IPS-NIHi7 (cell line): Measurements from ENCODE around the gene MRPL9.

Experiments
- DNase-seq: peaks from one replicate; pipeline ENCODE4 v3.0.0; 2012; ENCODE audit warnings: mixed read lengths; ENCODE audit errors: extremely low spot score

MRPL9 gene

DNA sequence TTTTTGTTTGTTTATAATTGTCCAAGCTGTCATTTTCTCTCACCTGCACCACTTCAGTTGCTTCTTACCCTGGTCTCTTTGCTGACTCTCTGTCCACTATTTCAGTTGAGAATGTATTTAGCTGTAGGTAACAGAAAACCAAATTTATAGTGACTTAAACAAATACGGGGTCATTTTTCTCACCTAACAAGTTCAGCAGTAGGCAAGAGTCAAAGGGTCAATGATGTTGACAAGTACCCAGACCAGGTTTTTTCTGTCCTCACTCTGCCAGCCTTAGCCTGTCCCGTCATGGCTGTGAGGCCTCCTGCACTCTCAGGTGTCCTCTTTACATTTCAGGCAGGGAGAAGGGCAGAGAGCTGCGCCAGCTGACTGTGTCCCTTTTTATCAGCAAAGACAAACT is 30.2 kb downstream of the MRPL9 start:
- no peak for DNase-seq

DNA sequence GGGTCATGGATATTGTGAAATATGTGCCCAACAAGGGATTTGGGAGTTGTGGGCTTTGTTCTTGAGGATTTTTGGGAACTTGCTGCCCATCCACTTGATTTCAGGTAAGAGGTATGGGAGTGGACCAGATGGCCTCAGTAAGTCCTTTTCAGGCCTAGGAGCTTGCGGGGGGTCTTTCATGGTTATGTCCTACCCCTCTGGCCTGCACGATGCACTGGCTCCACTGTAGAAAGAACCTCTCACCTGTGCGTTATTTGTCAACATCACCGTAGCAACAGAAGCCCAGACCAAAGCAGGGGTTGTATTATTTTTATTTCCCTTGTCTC is 33.4 kb downstream of the MRPL9 start:
- no peak for DNase-seq

DNA sequence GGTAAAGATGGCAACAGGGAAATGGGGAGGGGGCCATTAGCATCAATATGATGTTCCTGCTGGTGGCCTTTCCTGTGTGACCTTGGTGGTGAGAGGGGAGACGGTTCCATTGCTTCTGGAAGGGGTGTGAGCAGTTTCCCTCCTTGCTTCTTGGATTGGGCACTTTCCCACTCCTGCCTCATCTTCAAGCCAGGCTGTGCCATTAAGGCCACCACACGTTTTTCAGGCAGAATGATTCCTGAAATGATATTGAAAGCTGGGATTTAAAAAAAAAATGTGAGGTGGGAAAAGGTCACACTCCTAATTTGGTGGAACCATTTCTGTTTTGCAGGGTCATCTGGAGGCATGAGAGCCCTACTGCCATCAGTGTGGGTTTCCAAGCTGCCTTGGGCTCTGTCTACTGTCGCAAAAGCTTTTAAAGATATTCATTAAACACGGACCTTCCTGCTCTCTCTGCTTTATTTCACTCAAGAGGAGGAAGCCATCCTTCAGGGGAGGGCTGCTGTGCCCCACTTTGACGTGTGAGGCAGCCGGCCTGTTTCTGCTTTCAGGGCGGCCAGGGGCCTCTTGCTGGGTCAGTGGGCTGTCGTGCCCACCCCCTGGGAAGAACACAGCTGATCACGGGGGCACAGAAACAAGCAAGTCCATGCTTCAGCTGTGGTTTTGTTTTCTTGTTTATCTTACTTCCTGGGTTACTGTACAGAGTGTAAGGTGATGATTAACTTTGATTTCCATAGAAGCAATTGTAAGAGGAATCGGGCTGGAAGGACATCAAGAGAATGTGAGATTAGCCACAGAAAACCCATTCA is 33.9 kb downstream of the MRPL9 start:
- no peak for DNase-seq

DNA sequence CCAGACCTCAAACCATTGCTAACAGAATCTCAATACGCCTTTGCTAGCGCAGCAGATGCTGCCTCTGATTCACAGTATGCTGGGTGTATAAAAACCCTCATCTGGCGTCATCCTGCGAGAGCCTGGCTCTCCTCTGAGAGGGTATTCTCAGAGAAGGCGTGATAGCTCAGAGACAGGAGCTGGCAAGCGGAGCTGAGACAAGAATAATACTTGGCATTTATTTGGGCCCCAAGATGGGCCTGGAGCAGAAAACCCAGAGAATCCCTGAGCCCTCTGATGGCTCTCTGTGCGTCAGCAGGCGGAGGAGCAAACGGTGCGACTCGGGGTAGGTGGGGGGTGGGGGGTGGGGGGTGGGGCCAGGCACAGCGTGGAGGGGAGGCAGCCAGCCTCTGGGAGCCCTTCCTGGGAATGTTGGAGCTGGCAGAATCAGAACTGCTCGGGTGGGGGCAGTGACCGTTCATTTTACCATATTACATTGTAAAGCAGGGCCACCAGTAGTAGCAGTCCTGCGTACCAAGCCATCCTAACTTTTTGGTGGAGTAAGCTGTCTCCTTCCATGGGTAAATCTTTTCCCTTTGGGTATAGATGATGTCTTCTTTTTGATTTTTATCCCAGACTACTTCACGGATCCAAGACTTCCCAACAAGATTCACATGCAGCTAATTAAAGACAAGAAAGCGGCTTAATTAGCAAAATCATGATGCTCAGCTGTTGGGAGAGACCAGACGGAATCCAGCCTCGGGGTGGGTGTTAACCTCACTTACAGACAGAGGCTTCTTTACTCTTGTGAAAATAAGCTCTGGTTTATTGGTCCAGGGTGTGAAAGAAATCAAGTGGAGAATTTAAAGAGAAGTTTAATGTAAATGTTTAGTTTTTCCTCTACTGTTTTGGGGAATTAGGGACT is 34.9 kb downstream of the MRPL9 start:
- DNase-seq, result peak; percentile 47

DNA sequence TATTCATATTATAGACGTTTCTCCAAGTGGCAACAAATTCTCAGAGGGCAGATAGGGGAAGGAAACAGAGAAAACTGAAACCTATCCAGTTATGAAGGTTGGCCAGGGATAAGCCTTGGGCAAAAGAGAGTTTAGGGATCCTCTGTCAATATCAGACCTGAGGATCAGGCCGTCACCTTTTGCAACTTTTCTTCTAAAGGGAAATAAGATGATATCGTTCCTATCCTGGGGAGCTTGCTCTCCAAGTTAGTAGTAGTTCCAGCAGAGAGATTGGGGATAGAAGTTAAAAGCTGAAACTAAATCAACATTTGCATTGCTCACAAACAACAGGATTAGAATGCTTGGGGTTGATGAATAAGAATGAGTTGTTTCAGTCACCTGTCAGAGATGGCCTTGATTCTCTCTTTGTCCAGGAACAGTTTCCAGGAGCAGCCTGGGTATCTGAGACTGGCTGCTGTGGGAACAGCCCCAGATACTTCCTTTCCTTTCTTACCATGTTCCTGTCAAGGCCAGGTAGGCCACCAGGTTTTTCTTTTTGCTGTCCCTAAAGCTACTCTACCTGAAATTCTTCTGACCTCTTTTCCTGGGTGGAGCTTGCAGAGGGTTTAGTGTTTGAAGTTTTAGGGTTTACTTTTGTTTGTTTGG is 39.4 kb downstream of the MRPL9 start:
- no peak for DNase-seq

DNA sequence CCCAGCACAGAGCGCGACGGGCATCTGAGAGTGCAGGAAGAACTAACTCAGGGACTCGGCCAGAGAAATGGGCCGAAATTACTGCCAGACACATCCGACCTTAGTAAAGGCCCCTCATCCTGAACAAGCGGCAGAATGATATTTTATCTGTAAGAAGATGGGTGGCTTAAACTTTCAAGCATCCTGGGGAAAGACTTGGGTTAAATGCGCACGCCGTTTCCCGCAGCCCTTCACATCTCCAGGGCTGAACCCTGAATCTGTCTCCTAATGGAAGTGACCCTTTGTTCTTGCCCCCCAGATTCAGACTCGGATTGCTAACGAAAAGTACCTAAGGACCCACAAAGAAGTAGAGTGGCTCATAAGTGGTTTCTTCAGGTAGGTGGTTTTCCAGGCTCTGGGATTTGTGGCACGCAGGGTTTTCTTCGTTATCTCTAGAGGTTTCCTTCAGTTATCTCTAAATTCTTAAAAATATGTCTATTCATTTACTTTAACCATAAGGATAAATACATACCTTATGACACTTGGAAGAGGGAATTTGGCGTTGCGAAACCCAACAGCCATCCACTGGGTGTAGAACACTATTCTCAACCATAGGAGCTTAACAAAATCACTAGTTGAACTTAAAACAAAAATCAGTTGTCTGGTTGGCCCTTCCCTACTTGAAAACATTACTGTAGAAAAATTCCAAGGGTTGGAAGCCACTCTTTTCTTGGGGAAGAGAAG is 41.3 kb downstream of the MRPL9 start:
- no peak for DNase-seq

DNA sequence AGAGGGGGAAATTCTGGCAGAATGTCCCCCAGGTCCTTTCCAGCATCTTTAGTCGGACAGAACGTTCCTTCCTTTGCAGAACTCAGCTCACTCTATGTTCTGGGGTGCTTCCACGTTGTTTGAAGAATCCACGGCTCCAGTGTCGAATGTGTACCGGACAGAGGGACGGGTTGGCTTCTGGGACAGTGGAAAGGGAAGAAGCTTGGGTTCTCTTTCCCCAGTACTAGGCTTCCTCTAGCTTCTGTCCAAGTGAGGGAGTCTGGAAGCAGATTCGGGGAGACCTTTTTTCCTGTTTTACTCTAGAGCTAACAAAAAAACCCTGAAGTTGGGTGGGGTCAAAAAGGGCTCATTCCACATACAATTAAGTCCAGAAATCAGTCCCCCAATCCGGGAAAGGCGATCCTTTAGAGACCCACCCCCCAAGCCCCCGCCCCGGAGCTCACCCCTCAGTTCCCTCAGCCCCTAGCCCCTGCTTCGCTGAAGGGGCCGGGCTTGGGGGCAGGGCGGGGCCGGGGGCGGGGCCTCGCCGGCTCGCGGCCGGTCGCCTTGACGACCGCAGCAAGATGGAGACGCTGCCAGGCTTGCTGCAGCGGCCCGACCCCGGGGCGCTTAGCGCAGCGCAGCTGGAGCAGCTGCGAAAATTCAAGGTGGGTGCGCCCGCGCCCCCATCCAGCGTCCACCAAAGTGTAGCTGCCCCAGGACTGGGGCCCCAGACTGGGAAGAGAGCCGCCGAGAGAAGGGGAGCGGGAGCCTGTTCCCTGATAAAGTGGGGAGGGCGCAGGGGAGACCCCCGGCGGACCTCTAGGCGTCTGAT is 42.1 kb downstream of the MRPL9 start, which contains the start of gene RIIAD1:
Gene RIIAD1, plus strand, starts transcription at position 549 of the 814 bp plus-strand sequence. Its CDS starts 15 bp downstream, at position 564.
- peak; percentile 93 for DNase-seq

DNA sequence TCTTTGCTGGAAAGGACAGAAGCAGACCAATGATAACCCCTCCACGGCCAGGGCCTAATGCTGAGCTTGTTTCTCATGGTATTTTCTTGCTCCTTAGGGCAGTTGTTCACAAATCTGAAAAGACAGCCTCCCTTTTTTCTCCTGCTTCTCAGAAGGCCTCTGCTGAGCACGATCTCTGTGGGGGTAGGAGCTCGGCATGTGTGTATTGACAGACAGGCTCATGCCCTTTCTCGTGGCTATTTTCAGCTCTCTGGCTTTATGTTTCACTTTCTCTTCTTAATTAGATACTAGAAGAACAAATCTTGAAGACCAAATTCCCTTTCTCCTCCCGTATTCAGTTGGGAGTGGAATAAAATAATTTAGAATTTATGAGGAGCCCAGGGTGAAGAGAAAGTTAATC is 42.7 kb downstream of the MRPL9 start:
- DNase-seq, result no peak

DNA sequence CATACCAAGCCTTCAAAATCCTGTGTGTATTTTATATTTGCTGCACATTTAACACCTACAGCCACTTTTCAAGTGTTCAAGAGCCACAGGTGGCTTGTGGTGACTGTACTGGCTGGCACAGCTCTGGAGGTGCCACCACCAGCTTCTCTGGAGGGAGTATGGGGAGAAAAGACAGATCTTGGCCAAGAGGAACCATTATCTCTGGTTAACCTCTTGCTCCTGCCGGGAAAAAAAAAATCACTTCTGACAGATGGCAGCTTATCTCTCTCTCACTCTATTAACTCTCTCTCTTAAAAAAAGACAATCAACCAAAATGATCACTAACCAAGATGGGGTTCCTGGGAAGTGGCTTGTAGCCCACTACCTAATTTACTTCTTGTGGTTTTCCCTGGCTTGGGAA is 43.2 kb downstream of the MRPL9 start:
- DNase-seq, result no peak

DNA sequence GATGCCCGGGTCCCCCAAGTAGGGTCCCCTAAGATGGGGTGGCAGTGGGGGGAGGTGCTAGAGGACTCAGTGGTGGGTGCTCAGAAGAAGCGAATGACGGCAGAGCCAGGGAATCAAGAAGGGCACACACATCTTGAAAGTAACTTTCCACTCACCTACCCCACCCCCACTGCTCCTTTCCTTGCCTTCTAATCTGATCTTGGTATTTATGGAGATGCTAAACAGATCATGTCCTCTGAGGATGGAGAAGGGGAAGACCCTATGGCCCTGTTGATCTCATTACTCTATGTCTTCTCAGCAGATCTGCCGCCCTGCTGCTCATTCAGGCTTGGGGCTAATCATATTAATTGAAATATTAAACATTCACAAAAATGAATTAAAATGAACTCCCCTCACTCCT is 44.6 kb downstream of the MRPL9 start:
- no peak for DNase-seq

DNA sequence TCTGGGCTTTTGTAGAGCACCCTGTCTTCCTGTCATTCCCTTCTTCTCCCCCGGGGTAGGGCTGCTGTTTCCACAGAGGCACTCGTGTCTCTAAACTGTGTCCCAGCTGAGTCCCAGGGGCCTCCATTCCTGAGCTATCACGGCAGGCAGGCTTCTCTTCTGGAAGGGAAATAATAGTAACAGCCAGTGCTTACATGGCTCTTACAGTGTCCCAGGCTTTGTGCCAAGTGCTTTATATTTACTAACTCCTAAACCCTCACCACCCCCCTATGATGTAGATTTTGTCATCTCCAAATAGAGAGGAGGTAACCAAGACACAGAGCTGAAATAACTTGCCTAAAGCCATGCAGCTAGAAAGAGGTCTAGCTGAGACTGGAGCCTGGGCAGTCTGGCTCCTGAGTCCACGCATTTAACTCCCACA is 45.3 kb downstream of the MRPL9 start:
- DNase-seq, result no peak

DNA sequence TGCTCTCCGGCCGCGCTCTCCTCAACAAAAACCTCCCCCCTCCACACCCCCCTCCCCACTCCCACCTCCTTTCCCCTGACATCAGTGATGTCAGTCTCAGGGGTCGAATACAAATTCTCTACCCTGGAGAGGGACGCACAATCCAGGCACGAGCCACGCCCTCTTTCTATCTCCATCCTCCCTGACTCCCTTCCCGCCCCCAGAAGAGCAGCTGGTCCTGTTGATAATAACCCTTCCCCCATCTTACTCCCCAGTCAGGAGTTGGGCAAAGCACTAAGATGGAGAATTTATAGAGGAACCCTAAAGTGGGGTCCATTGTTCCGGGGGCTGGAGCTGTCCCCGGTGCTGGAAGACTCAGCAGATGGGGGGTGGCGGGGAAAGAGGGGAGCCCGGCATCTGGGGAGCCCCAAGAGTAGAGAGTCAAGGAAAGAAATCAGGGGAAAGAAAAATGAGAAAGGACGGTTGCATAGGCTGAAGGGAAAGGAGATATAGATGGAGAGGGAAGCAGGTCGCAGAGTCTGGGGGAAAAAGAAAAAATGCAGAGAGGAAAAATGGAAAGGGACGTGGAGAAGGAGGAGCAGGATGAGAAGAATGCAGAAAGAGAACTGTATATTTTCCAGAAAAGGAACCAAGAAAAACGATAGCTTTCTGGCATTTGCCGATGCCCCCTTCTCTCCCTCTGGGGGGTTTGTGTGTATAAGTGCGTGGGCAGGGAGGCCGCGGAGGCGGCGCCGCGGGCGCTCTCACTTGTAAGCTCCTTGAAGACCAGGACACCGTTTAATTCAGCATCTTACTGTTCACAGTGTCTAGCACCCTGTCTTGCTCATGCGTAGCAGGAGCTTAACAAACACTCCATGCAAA is 46.3 kb downstream of the MRPL9 start, which contains the start of gene CELF3:
Gene CELF3, minus strand, starts transcription at position 33 of the 861 bp plus-strand sequence. CDS start 783 bp downstream, outside the sequence.
- DNase-seq, result peak; percentile 74

DNA sequence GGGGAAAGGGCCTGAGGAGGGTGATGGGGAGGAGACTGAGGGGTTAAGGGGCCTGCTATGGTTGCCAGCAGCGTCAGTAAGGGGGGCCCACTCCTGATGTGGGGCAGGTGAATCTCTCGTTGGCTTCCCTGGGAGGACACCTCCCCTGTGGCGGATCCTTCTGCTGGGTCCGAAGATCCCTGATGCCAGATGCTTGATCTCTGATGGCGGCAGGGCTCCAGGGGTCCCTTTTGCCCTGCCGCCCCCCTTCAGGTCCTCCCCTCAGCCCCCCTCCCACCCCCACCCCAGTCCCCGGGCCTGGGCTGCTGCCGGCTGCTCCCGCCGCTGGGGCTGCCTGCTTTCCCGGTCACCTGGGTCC is 46.9 kb downstream of the MRPL9 start:
- no peak for DNase-seq

DNA sequence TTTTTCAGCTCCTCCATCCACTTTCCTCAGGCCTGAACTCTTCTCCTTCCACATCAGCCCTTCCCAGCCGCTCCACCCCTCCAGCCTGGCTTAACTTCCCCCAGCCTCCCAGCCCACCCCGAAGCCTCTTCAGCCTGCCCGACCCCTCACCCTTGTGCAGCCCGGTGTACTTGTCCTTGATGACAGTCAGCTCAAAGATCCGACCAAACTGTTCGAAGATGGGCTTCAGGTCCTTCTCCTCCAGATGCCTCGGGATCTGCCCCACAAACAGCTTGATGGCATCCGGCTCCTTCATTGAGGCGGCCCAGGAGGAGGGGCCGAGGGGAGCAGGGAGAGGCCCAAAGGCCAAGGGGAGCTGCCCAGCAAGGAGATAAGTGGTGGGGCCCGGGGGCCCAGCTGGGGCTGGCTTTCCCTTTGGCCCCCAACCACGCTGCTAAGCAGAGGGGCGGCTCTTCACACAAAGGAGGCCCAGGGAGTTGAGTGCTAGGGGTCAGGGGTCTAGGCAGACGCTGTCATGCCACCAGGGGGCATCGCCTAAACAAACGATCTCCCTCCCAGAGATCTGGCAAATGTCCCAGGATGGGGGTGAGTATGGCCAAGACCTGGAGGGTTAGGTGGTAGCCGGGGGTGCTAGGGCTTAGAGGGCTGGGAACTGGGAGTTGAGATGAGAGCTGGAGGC is 47.4 kb downstream of the MRPL9 start:
- DNase-seq, result peak; percentile 80

DNA sequence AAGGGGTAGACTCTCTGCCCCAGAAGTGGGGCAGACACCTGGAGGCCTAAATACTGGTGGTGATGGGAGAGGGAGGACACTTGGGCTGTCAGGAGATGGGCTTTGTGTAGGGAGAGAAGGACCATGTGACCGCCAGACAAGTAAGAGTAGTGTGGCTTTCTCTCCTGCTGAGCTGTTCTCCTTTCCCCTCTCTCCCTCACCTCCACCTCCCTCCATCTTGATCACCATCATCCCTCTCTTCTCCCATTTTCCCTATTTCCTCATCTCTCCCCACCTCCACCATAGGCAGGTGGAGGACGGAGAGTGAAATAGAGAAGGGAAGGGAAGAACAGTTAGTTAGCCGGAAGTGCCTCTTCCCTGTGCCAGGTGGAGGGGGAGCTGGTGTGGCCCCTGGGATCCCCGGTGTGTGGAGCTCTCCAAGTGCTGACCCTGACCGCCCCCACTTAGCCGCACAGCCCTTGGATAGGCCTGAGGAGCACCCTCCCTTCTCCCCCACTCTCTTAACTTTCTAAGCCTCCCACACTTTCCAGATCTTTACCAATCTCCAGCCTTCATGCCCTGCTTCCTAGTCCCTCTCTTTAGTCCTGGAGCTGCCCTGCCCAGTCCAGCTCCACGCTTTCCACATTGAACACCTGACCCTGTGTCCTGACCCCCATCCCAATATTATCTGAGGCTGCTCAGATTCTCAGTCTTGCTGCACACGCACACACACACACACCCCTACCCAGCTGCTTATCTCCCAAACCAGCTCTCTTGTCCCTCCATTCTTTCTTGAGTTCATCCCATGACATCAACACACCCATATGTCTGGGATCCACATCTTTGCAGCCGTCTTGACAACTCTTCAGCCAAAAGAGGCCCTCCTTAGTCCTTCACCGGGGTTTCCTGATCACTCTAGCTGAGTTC is 48.2 kb downstream of the MRPL9 start:
- no peak for DNase-seq

DNA sequence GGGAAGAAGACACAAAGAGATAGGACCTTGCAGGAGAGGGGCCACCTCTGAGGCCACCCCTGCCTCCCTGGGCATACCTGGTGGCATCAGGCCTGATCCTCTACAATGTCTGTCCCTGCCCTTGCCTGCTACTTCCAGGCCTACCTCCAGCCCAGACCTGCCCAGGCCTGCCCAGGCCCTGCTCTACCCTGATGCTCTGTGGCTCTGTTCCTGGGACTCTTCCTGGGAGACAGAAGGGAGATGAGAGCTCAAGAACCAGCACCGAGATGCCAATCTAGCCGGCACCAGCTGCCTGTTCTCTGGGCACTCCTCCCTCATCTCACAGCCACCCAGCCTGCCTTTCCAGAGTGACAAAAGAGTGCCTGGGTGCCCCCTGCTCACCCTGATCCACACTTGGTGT is 49.4 kb downstream of the MRPL9 start:
- no peak for DNase-seq

DNA sequence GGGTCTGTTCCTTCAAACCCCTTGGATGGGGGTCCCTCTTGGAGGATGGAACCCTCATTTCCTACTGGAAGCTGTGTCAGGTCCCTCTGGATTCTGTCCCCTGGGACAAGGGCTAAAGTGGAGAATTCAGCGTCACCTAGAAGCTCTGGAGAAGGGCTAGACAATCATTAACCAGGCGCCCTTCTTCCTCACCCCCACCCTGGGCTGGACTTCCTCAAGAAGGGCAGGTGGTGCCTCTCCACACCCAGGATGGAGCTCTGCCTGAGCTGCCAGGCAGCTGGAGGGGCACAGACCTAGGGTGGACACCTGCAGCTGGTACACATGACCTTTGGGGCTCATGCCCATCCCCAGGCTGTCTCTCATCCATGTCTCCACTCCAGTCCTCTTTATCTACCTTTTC is 50.3 kb downstream of the MRPL9 start:
- DNase-seq, result no peak

DNA sequence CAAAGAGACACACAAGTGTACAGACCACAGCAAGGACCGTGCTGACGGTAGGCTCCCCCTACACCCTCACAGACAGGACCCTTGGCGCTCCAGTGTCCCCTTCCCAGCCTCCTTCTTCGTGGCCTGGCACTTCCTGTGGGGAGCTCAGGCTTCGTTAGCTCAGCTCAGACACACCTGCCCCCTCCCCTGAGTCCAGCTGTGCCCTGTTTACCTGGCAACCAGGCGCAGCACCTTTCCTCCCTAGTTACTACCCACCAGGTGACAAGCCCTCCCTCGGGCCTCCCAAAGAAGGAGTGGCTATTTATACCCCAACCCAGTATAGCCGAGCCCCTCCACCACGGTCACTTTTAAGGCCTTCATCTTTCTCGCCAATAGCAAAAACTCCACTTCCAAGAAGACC is 51.3 kb downstream of the MRPL9 start:
- no peak for DNase-seq
